HG02642 (cell line): ENCODE measurements around the gene PARD3B.

Source experiments
- ATAC-seq: cut with Tn5 transposase; IDR thresholded peaks from one replicate; pipeline ENCODE4 v1.9.1; 2021; ENCODE audit warnings: mild to moderate bottlenecking; ENCODE audit not compliant: unreplicated experiment, poor library complexity

The PARD3B gene

DNA sequence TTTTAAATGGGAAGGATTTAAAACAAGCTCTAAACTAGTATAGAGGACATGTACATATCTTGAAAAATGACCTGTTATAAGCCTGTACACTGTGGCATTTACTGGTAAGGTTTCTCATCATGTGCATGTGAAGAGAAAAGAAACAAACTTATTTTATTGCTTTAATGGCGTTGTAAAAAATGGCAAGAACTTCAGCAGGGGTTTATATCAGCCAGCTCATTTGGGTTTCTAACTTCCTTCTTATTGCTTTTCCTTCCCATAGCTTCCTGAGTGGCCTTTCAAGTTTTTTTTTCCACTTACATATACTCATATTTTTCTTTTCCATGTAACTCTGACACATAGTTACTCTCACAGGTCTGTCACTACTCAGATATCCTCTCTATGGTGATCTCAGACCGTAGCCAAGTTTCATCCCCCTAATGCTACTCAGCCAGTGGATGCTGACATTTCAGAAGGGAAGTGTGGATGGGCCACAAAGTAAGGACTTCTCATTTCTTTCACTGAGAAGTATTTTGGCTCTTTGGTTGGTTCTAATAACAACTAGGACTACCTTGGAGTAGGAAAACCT, 198.2 kb downstream of the PARD3B start:
- ATAC-seq = no peak

DNA sequence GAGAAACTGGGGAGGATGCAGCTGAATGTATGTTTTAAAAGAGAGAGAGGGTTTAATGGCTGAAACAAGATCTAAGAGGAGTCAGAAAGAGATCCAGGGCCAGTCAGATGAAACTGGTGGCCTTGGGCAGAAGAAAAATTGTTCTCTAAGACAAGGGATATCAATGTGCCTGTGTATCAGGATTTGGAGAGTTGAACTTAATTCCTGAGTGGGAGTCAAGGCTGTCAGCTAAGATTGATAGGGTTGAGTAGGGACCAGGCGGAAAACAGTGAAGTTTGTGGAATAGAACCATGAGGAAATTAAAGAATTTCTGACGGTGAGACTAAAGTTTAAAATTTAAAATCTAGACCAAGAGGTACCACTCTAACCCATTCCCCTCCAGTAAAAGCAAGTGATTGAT, 199.2 kb downstream of the PARD3B start:
- ATAC-seq = no peak

DNA sequence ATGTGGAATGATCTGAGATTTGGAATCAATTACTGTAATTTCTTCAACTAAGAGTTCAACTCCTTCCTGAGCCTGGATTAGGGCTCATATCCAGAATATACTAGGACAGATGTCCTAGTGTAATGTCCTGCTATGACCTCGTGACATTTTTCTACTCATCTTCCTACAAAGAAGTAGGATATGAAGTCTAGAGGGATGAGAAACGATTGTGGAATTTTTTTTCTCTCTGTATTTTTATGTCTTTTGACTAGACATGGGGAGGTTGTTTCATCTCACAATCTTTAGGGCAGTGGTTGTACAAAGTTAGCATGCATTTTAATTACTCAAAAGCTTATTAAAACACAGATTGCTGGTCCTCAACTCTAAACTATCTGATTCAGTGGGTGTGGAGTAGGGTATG, 203.0 kb downstream of the PARD3B start:
- ATAC-seq = no peak

DNA sequence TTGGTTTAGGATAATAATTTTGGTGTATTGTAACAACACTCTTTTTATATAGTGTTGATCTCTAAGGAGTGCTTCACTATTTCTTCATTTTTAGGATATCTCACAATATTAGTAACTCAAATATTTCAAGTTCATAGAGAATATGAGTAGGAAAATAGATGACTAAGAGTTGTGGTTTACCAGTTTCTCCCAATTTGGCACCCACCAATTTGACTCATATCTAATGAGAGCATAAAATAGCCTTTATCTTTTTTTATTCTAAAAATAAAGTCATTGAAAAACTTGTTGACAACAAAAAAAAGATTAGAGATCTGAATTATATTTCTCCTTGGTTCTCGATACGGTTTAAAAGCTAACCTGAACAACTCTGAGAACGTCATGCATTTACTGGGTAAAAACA, 204.0 kb downstream of the PARD3B start:
- no peak for ATAC-seq

DNA sequence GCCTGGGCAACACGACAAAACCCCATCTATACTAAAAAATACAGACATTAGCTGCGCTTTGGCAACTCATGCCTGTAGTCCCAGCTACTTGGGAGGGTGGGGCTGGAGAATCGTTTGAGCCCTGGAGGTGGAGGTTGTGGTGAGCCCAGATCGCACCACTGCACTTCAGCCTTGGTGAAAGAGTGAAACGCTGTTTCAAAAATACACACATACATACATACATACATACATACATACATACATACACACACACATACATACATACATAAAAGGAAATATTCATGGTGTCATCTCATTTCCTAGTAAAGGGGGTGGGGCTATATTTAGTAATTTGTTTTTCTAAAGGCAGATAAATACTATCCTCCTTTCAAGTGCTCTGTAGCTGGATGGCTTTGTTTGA, 205.1 kb downstream of the PARD3B start:
- ATAC-seq = no peak

DNA sequence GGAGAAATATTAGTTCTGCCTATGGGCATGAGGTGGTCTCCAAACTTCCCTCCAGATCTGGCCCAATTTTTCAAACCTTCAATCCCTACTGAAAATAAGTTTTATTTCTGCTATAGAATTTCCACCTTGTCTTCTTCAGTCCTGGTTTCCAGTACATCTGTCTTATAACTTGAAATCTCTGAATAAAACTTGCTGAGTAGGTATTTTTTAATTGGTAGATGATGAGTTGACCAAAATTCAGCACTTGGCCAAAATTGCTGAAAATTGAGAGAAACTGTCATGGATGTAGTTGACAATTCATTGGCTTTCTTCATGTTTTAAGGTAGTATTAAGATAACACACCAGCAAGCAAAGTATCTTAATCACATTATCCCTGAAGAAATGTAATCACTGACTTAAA, 206.2 kb downstream of the PARD3B start:
- no peak for ATAC-seq

DNA sequence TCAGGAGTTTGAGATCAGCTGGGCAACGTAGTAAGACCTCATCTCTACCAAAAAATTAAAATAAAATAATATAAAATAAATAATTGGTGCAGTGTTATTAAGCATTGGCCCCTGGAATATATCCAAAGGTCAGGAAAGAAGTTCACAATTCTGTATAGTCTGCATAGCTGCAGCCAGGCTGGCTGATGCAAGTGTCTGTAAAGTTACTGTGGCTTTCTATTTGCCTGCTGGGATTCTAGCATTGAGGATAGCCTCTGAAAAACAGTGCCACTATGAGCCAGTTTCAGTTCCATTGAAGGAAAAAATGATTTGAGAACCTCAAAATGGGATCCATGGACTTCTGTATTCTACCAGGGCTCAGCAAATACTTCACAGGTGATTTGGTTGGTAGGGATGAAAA, 208.6 kb downstream of the PARD3B start:
- no peak for ATAC-seq

DNA sequence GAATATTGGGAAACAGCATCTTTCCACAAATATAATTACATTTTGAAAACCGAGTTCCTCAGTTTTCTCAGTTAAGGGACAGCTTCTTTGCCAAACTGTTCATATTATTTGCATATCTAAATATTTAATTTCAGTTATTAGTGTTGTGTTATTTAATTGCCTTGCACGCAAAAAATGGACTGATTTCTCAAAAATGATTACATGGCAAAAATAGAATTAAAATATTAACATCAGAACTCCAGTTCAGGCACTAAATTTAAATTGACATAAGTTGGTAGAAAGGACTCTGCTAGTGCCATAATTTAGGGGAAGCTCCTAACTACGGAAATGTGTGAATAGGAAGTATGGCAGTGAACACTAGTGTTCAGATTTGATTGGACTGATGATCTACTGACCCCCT, 209.6 kb downstream of the PARD3B start:
- ATAC-seq = no peak

DNA sequence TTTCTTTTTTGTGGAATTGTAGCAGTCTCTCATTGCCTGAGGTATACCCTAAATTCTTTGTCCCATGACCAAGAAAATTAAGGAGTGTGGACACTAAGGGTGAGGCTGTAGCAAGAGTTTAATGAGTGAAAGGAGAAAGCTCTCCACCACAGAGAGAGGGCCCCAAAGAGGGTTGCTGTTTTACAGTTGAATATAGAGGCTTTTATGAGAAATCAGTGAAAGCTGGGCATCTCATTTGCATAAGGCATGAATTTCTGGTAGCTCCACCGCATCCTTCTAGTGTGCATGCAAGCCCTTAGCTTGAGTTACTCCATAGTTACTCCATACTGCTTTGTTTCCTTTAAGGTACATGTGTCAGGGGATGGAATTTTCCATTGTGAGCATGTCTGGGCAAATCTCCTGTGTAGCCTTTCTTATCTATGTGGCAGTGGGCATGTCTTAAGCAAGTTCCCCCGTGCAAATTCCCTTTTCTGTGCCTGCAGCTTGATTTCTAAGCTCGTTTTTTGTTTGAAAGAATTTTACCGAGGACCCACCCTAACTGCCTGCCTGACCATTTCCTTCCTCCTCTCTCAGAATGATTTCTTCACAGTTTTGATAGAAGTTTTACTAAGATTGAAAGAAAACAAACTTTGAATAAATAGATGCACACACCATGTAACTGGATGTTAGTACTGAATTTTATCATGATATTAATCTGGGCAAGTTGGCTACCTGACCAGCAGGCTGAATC, 218.9 kb downstream of the PARD3B start:
- ATAC-seq = no peak

DNA sequence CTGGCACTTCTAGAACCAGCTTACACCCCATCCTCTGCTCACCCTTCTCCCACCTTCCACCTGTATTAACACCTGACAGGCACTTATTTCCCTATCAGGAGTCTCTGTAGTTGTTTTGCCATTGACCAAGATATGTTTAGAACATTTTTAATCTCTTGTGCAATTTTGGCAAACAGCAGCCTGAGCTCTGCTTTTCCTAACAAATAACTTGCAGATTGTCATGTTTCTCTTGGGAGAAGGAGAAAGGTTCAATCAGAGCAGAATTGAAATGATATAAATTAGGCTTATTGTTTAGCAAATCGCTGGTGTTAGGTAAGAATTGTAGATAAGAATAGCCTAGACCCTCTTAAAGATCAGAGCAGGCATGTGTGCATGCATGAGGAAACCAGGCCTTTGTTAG, 225.5 kb downstream of the PARD3B start:
- no peak for ATAC-seq

DNA sequence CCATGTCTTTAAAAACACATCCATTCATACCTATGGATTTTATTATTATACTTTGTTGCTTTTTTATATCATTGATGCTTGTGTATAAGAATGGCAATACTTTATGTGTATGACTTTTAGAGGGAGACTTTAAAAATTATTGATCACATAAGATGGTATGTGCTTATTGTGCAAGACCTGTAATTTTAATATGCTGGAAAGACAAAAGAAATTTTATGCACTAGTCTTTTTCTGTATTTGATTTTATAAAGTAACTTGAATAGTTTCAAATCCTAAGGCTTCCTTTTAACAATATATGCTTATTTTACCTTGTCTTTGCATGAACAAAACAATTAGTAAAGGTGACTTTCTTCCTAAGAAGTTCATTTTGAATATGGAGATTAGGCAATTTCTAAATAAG, 226.4 kb downstream of the PARD3B start:
- ATAC-seq = no peak

DNA sequence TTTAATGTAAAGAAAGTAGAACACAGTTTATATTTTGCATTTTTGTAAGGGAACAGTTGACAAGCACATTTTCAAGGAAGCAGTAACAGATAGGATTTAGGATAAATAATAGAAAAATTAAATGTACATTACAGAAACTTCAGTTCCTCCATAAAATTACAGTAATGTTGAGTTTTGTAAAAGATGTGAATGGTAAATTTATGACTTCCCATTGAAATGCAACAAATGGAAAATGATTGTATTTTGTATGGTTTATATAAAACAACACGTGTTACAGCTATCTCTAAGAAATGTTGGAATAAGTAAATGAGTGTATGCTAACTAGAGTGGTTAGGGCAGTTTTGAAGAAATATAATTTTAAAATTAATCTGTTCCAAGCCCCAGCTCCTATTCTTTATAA, 227.3 kb downstream of the PARD3B start:
- ATAC-seq = no peak

DNA sequence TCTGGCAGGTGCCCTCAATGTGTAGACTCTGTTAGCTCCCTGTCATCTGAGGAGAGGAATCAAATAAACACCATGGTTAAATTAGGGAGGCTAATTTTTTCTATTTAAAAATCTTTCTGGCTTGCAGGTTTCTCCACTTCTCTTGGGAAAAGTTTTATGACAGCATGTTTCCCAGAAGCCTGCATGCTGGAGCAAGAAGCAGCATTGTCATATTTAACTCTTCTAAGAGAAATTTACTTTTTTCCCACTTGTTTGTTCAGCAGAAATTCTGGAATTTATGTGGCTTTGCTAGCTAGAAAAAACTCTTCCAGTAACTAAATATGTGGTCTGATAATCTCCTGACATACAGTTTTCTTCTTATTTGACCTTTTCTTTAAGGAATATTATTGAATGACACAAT, 230.5 kb downstream of the PARD3B start:
- ATAC-seq = no peak

DNA sequence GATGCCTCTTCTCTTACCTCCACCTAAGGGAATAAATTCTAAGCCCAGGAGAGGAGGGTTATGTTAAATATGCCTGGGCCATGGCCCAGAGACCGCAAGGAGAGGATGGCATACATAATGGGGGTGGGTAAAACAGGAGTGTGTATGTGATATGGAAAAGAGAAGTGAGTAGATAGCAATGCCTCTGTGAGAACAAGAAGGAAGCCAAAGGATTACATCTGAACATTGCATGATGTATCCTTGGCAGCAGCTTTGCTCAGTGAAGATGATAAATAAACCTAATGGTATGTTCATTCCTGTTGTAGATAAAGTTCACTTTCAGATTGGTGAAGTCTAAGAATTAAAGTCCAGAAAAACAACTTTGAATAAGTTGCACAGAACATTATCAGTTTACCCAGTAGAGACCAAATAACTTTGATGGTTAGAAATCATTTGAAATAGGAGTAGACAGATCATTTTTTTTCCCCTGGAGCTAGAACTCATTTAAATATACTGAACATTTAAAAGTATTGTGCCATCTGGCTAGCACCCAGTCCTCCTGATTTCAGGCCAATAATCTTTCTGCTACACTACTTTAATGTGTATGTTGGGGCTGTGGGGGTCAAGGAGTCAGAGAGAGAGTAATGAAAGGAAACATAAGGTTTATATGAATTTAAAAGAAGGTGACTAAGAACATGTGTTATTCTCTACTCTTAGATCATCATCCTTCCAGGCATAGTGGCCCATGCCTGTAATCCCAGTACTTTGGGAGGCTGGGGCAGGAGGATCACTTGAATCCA, 231.7 kb downstream of the PARD3B start:
- ATAC-seq = no peak

DNA sequence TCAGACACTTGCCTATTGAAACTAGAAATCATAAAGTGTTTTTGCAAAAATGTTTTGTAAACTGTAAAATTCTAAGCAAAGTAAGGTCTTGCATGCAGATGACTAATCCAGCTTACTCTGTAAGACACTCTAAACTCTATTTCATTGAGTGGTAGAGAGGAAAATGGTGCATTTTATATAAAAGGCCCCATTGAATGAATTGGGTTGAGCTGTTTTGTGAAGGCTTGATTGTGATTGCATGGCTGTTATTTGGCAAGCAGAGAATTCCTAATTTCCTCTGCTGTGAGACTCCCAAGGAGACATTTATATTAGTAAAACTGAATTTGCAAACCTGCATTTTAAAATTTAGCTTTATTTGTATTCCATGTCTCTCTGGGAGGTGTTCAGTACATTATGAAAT, 234.5 kb downstream of the PARD3B start:
- no peak for ATAC-seq

DNA sequence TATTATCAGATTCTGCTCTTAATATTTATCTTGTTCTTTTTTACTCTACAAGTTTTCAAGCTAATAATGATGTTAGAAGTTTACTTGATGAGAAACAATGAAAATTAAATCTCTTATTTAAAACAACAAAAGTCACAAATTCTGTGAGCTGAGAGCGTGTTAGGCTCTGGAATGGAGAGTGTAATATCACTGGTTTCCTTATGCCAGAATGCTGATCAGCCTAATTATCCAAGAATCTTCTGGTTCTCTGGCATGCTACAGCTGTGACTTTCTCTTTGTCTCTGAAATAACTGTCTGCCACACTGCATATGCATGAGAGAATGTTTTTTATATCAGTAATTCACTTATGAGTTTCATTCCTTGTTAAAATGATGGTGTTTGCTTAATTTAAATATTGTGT, 236.7 kb downstream of the PARD3B start:
- ATAC-seq = no peak

DNA sequence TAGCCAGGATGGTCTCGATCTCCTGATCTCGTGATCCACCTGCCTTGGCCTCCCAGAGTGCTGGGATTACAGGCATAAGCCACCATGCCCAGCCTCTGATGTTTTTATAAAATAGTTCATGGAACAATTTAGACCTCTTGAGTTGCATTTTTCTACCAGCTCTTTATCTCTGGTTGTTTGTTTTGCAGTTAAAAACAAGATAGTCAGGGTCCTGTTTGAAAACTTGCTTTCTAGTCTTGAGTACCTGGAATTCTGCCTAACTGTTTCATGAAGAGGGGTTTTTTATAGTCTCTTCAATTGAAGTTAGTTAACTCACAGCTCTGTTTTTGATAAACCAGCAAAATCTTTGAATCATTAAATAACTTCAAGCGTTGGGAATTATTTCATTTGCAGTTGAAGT, 244.8 kb downstream of the PARD3B start:
- ATAC-seq = no peak

DNA sequence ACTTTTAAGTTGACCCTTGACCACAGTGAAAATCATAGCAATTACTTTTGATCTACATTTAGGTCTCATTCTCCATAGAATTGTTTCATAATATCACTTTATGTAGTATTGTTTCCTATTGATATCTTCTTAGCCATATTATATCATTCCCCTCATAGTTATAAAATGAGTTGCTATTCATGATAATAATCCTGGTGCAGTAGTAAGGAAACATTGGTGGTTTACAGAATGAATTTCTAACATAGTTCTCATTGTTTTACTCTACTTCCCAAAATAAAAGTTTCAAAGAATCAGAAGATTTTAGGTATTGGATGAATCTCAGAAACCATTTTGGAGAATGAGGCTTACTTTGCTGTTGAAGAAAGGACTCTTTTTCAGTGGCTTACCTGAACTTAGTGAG, 246.0 kb downstream of the PARD3B start:
- no peak for ATAC-seq

DNA sequence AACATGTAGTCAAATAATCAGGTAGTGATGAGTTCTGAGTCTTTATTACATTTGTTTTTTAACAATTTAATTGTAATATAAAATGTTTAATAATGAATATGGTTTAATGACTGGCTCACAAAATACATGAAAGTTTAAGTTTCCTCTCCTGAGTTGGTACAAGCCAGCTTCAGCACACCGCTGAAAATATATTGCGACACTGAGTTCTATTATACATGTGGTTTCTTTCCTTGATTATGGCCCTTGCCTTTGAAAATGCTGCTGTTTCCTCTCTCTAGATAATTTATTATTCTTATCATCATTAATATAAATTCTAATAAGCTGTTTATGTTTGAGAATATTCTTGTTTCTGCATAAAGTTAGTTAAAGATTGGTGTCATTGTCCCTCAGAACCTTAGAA, 249.3 kb downstream of the PARD3B start:
- no peak for ATAC-seq

DNA sequence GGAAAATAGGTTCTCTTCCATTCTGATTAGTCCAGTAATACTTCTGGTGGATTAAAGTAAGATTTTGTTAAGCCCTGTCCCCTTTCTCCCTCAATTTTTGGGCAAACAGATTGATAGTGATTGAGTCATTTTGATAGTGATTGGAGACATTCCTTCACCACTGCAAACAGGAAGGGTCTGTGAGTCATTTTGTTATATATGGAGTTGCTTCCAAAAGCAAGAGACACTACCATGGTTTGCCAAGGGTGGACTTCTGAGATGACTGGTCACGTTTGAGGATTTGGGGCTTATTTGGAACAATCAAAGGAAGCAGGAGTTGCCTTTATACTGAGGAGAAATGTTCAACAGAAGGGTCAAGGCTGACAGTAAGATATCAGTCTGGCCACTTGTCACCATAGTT, 249.9 kb downstream of the PARD3B start:
- no peak for ATAC-seq

DNA sequence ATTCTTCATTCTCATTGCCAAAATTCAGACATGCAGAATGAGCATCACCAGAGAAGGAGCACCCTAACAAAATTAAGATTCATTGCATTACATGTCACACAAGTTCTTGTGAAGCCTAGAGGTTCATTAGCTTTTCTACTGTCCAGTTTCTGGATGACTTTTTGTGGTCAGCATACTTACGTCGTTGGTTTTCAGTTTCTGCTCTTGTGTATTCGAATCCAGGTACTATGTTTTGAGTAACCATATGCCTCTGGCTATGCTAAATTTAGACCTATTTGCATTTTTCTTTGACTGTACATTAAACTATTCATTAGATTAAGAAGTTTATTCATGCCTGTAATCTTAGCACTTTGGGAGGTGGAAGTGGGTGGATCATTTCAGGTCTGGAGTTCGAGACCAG, 251.3 kb downstream of the PARD3B start:
- peak; percentile 70 for ATAC-seq

DNA sequence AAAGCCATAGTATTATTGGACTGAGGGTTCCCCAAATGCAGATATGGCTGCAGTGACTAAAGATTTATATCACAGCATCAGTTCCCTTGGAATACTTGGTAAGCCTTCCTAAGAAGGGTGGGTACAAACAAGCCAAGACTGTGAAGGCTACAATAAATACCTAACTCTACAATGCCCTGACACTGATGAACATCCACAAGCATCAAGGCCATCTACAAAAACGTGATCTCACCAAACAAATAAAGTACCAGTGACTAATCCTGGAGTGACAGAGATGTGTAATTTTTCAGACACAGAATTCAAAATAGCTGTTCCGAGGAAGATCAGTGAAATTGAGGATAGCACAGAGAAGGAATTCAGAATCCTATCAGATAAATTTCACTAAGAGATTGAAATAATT, 254.5 kb downstream of the PARD3B start:
- no peak for ATAC-seq
